H9 (cell line): ENCODE results near the gene RBPJ. TPM values are rescaled to one million over a fixed set of nuclear protein-coding genes. Genes with fewer than 3 reads are reported as not detected.
A peak's percentile ranks its signal among the peaks of the same experiment; 100 is the strongest.

Experiments used
- DNase-seq: peaks from one replicate; pipeline ENCODE4 v3.0.0-alpha.2; 2017
- H2AFZ ChIP-seq: one replicate; pipeline ENCODE4 v1.6.1; 2013; ENCODE audit warnings: mild to moderate bottlenecking, low read length, control low read depth, moderate library complexity
- H2AK5ac ChIP-seq: 2 replicates; pipeline ENCODE4 v1.6.1; 2013; ENCODE audit warnings: low read length, control low read depth, mixed read lengths; ENCODE audit not compliant: insufficient read length
- H2BK120ac ChIP-seq: one replicate; pipeline ENCODE4 v1.6.1; 2013; ENCODE audit warnings: low read depth, mild to moderate bottlenecking, low read length, control low read depth, inconsistent platforms; ENCODE audit not compliant: poor library complexity, severe bottlenecking
- H2BK12ac ChIP-seq: 2 replicates; pipeline ENCODE4 v1.6.1; 2013; ENCODE audit warnings: low read length, control low read depth, mixed read lengths, low read depth; ENCODE audit not compliant: insufficient read length
- H2BK15ac ChIP-seq: 2 replicates; pipeline ENCODE4 v1.6.1; 2013; ENCODE audit warnings: low read depth, low read length, control low read depth
- H2BK20ac ChIP-seq: one replicate; pipeline ENCODE4 v1.6.1; 2013; ENCODE audit warnings: low read depth, mild to moderate bottlenecking, low read length, control low read depth, inconsistent platforms; ENCODE audit not compliant: poor library complexity, severe bottlenecking
- H2BK5ac ChIP-seq: 2 replicates; pipeline ENCODE4 v1.6.1; 2013; ENCODE audit warnings: low read length, control low read depth, mixed read lengths; ENCODE audit not compliant: insufficient read length
- H3K14ac ChIP-seq: 2 replicates; pipeline ENCODE4 v1.6.1; 2013; ENCODE audit warnings: low read length, control low read depth; ENCODE audit not compliant: insufficient read depth
- H3K18ac ChIP-seq: 2 replicates; pipeline ENCODE4 v1.6.1; 2013; ENCODE audit warnings: low read depth, mild to moderate bottlenecking, mixed read lengths, low read length, control low read depth; ENCODE audit not compliant: insufficient read length
- H3K23ac ChIP-seq: 2 replicates; pipeline ENCODE4 v1.6.1; 2013; ENCODE audit warnings: low read length, control low read depth, mixed read lengths, low read depth; ENCODE audit not compliant: insufficient read length
- H3K23me2 ChIP-seq: 2 replicates; pipeline ENCODE4 v1.6.1; 2013; ENCODE audit warnings: low read depth, mild to moderate bottlenecking, mixed read lengths, low read length, control low read depth; ENCODE audit not compliant: insufficient read length, poor library complexity, severe bottlenecking
- H3K27ac ChIP-seq: 2 replicates; pipeline ENCODE4 v1.5.1; 2013; ENCODE audit warnings: low read length, control low read depth, mixed read lengths, low read depth; ENCODE audit not compliant: insufficient read length
- H3K27me3 ChIP-seq: 2 replicates; pipeline ENCODE4 v1.6.1; 2013; ENCODE audit warnings: low read length, control low read depth, inconsistent platforms; ENCODE audit not compliant: insufficient read depth
- H3K4ac ChIP-seq: 2 replicates; pipeline ENCODE4 v1.6.1; 2013; ENCODE audit warnings: low read depth, mild to moderate bottlenecking, control low read depth, inconsistent platforms, low read length, moderate library complexity
- H3K4me1 ChIP-seq: 2 replicates; pipeline ENCODE4 v1.6.1; 2013; ENCODE audit warnings: low read length, control low read depth, inconsistent platforms; ENCODE audit not compliant: insufficient read depth
- H3K4me2 ChIP-seq: 2 replicates; pipeline ENCODE4 v1.6.1; 2013; ENCODE audit warnings: low read length, control low read depth, mixed read lengths; ENCODE audit not compliant: insufficient read length, insufficient read depth
- H3K56ac ChIP-seq: 2 replicates; pipeline ENCODE4 v1.6.1; 2013; ENCODE audit warnings: low read depth, mild to moderate bottlenecking, mixed read lengths, low read length, control low read depth; ENCODE audit not compliant: insufficient read length
- H3K79me1 ChIP-seq: 2 replicates; pipeline ENCODE4 v1.6.1; 2013; ENCODE audit warnings: low read depth, mild to moderate bottlenecking, moderate library complexity, low read length, control low read depth, inconsistent platforms; ENCODE audit not compliant: insufficient read depth, poor library complexity, severe bottlenecking
- H3K79me2 ChIP-seq: 2 replicates; pipeline ENCODE4 v1.6.1; 2013; ENCODE audit warnings: low read length, control low read depth, inconsistent platforms; ENCODE audit not compliant: insufficient read depth
- H3K9ac ChIP-seq: 2 replicates; pipeline ENCODE4 v1.6.1; 2013; ENCODE audit warnings: low read length, control low read depth, mixed read lengths; ENCODE audit not compliant: insufficient read length; ENCODE audit errors: extremely low read depth
- H3K9me3 ChIP-seq: one replicate; pipeline ENCODE4 v1.6.1; 2013; ENCODE audit warnings: low read depth, low read length, inconsistent platforms; ENCODE audit not compliant: control insufficient read depth
- H3T11ph ChIP-seq: one replicate; pipeline ENCODE4 v1.6.1; 2013; ENCODE audit warnings: mild to moderate bottlenecking, low read length, control low read depth, inconsistent platforms
- H4K20me1 ChIP-seq: one replicate; pipeline ENCODE4 v1.6.1; 2013; ENCODE audit not compliant: control insufficient read depth, insufficient read length, insufficient read depth
- H4K5ac ChIP-seq: 2 replicates; pipeline ENCODE4 v1.6.1; 2013; ENCODE audit warnings: low read depth, mild to moderate bottlenecking, mixed read lengths, low read length, control low read depth; ENCODE audit not compliant: insufficient read length
- H4K8ac ChIP-seq: replicated peaks from 2 replicates; pipeline ENCODE4 v1.6.1; 2013; ENCODE audit warnings: low read length, control low read depth, mixed read lengths, low read depth; ENCODE audit not compliant: insufficient read length
- H4K91ac ChIP-seq: 2 replicates; pipeline ENCODE4 v1.6.1; 2013; ENCODE audit warnings: low read depth, mild to moderate bottlenecking, moderate library complexity, mixed read lengths, low read length, control low read depth; ENCODE audit not compliant: insufficient read length
- H3K27ac Mint-ChIP-seq, 3 experiments: 2 replicates in 2 of 3; 3 replicates in 1 of 3; pipeline ENCODE4 v1.8.0; 2020 to 2021; ENCODE audit warnings: mixed read lengths in 3 of 3, mild to moderate bottlenecking in 1 of 3, moderate library complexity in 1 of 3
- H3K27me3 Mint-ChIP-seq: 2 replicates; pipeline ENCODE4 v1.8.0; 2021; ENCODE audit warnings: low read depth, mild to moderate bottlenecking, moderate library complexity, mixed read lengths
- H3K36me3 Mint-ChIP-seq, 3 experiments: 2 replicates in 2 of 3; 3 replicates in 1 of 3; pipeline ENCODE4 v1.8.0; 2020 to 2021; ENCODE audit warnings: low read depth in 3 of 3, mixed read lengths in 3 of 3; ENCODE audit not compliant: insufficient read depth in 1 of 3
- H3K4me1 Mint-ChIP-seq, 2 experiments: 2 replicates each; pipeline ENCODE4 v1.8.0; 2020; ENCODE audit warnings: mixed read lengths in 2 of 2
- H3K4me3 Mint-ChIP-seq, 2 experiments: 2 replicates in 1 of 2; 3 replicates in 1 of 2; pipeline ENCODE4 v1.8.0; 2020 to 2021; ENCODE audit warnings: mild to moderate bottlenecking in 2 of 2, mixed read lengths in 2 of 2, moderate library complexity in 1 of 2
- H3K9me3 Mint-ChIP-seq, 2 experiments: 2 replicates in 1 of 2; 3 replicates in 1 of 2; pipeline ENCODE4 v1.8.0; 2020; ENCODE audit warnings: mild to moderate bottlenecking in 2 of 2, mixed read lengths in 2 of 2, moderate library complexity in 1 of 2
- WGBS: extraction: QIAGEN DNeasy Blood & Tissue Kit; methylation state at CpG from one replicate; pipeline ENCODE4 v1.1.7; 2013; ENCODE audit warnings: missing lambda C conversion rate, low lambda C conversion rate, mixed read lengths; ENCODE audit not compliant: insufficient read length; ENCODE audit errors: extremely low coverage; 5-methylcytosine and 5-hydroxymethylcytosine counted together
- total RNA-seq: library from RNA; stranded (reverse); gene quantifications from 2 replicates; pipeline ENCODE4 v1.2.1, GENCODE V29; 2021
- TF ChIP-seq, protein P1 (sequence below): fragments of 200-600 bp; sonication (generic); conservative IDR thresholded peaks from 3 replicates; pipeline ENCODE4 v1.8.0; 2021; ENCODE audit warnings: antibody characterized with exemption, mild to moderate bottlenecking

The RBPJ gene
- total RNA-seq, 1 experiment from 2014 or later = 166 TPM

DNA sequence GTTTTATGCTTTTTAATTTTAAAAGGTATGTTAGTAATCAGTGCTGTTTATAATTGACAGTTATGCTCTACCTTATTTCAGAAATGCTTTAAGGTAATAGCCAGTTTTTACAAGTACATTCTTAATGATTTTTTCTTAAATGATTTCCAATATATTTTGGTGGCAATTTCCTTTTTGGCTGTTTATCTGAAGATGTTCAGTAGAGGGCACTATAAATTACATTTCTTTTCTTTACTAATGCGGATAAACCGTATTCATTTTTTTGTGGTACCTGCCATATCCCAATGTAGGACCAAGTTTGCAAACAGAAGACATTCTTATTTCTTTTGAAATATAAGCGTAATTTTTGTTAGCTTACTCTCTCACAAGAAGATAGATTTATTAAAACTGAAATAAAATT lies 104.0 kb downstream of the RBPJ start:
- H3K23me2 ChIP-seq = no peaks in the 10 kb centered on the region
- H2BK120ac ChIP-seq = no peak overlapping the region
- no peak overlapping the region for H3K4ac ChIP-seq
- no peaks in the 10 kb centered on the region for H3K27me3 ChIP-seq
- no peak overlapping the region for H3K9ac ChIP-seq
- no peak overlapping the region for H3K23ac ChIP-seq
- H3K79me2 ChIP-seq = no peaks in the 10 kb centered on the region
- Mint-ChIP-seq H3K27me3 (no peaks in the 10 kb centered on the region), H3K4me3 (no peak overlapping the region), H3K27ac (no peak overlapping the region), H3K9me3 (no peaks in the 10 kb centered on the region), H3K36me3 (peaks cover 27 to 78% (median 54%) of the 10 kb centered on the region in 3 experiments), H3K4me1 (peaks cover 31 to 39% of the 10 kb centered on the region in 2 experiments)
- H3T11ph ChIP-seq = no peak overlapping the region
- no peak overlapping the region for H2BK5ac ChIP-seq
- TF ChIP-seq, protein P1, sequence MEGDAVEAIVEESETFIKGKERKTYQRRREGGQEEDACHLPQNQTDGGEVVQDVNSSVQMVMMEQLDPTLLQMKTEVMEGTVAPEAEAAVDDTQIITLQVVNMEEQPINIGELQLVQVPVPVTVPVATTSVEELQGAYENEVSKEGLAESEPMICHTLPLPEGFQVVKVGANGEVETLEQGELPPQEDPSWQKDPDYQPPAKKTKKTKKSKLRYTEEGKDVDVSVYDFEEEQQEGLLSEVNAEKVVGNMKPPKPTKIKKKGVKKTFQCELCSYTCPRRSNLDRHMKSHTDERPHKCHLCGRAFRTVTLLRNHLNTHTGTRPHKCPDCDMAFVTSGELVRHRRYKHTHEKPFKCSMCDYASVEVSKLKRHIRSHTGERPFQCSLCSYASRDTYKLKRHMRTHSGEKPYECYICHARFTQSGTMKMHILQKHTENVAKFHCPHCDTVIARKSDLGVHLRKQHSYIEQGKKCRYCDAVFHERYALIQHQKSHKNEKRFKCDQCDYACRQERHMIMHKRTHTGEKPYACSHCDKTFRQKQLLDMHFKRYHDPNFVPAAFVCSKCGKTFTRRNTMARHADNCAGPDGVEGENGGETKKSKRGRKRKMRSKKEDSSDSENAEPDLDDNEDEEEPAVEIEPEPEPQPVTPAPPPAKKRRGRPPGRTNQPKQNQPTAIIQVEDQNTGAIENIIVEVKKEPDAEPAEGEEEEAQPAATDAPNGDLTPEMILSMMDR = peak; percentile 42; the same call in 1 of the 3 replicates
- peaks cover 7% of the 10 kb centered on the region; the same call in 1 of the 2 replicates for H3K4me1 ChIP-seq
- H4K20me1 ChIP-seq = no peaks in the 10 kb centered on the region
- no peak overlapping the region for H2BK20ac ChIP-seq
- no peak for DNase-seq
- no peak overlapping the region for H2BK12ac ChIP-seq
- no peak overlapping the region for H4K5ac ChIP-seq
- no peak overlapping the region for H2BK15ac ChIP-seq
- H3K9me3 ChIP-seq = no peaks in the 10 kb centered on the region
- no peak overlapping the region for H2AFZ ChIP-seq
- no peaks in the 10 kb centered on the region for H3K79me1 ChIP-seq
- H4K91ac ChIP-seq = no peak overlapping the region
- no peak overlapping the region for H3K27ac ChIP-seq
- no peak overlapping the region for H3K14ac ChIP-seq
- no peak overlapping the region for H3K56ac ChIP-seq
- no peak overlapping the region for H3K4me2 ChIP-seq
- H4K8ac ChIP-seq = no peak overlapping the region
- H3K18ac ChIP-seq = no peak overlapping the region
- H2AK5ac ChIP-seq = no peak overlapping the region
- WGBS = no CpG with 5 or more reads among the region's 3 CpGs
